HL-60/S4 treated with retinoic acid at 250 ng/mL for 4 days and 3 days (cell line): Measurements from ENCODE around the gene COQ9.

Experiments
- in situ Hi-C: fragments of 300-500 bp; cut with MboI; formaldehyde crosslinking; loops from 2 replicates; pipeline ENCODE4 v1.7.0; 2022; ENCODE audit warnings: low sequenced_read_pairs

COQ9 gene

DNA sequence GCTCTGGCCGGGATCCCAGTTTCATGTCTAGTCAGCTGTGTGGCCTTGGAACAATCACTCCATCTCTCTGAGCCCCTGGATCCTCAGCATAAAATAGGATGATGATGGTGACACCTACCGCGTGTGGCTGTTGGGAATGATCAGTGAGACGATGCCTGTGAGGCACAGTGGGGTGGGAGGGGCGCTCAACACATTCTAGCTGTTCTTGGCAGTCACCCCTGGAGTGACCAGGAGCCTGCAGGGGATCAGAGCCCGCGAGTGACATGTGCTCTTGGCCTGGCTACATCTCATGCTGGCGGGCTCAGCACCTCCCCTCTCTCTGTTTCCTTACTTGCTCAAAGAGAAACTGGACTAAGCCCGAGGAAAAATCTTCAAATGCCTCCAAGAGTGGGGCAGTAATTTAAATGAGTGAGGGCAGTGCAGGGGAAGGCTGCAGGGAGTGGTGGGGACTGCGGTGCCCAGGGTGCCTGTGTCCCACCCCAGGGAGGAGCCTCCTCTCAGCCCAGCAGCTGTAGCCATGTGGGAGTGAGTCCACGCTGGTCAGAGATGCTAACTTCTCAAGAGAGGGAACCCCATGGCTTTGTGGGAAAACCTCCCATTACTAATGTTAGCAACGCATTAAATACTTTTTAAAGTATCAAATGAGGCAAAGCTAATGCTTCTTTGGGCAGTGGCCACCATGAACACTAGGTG is 62.1 kb downstream of the COQ9 start:
- in situ Hi-C loops, result no loop called here

- in situ Hi-C loops, result no loop called here
Measured at GRCh38 chr16:57510016-57510871, 63.0 kb downstream of the COQ9 start.
